ENCODE results near the gene AGFG2.

Gene AGFG2

DNA sequence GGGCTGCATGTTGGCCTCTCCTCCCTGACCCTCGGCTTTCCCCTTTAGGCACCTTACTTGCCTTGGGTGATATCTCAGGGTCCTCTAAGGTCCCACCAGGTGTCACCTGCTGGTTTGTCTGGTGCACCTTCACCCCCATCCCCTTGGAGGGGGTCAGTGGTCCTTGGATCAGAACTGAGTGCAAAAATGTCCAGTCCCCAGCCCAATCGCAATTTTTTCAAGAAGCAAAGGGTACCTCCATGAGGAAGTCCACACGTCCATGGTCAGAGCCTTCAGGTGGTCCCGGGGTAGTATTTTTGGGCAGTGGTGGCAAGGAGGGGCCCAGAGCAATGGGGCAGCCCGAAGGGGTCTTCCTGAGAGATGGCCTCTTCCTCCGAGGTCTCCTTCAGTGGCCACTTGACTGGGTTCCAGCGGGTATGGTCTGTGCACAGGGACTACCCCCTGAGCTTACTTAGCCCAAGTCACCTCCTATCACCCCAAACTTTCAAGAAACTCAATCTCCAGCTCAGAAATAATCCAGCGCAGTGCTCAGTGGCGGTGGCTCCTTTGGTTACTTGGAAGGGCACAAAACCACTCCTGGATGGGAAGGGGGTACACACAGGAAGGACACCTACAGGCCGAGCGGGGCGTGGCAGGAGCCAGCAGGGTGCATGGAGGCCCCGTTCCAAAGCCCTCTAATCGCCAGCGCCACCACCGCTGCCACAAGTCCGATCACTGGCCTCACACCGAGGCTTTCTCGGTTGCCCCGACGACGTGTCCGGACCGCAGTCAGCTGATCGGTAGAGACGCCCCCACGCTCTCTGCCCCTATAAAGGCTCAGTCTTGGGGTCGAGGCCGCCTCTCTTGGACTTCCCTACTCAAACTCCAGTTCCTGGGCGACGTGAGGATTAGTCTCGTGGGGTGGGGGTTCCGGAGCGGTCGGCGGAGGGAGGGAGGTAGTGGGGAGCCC lies 30.2 kb downstream of the AGFG2 start:
- H3K4me3 ChIP-seq (ENCODE audit: low read depth, low read length) = peak overlapping the region; percentile 17

DNA sequence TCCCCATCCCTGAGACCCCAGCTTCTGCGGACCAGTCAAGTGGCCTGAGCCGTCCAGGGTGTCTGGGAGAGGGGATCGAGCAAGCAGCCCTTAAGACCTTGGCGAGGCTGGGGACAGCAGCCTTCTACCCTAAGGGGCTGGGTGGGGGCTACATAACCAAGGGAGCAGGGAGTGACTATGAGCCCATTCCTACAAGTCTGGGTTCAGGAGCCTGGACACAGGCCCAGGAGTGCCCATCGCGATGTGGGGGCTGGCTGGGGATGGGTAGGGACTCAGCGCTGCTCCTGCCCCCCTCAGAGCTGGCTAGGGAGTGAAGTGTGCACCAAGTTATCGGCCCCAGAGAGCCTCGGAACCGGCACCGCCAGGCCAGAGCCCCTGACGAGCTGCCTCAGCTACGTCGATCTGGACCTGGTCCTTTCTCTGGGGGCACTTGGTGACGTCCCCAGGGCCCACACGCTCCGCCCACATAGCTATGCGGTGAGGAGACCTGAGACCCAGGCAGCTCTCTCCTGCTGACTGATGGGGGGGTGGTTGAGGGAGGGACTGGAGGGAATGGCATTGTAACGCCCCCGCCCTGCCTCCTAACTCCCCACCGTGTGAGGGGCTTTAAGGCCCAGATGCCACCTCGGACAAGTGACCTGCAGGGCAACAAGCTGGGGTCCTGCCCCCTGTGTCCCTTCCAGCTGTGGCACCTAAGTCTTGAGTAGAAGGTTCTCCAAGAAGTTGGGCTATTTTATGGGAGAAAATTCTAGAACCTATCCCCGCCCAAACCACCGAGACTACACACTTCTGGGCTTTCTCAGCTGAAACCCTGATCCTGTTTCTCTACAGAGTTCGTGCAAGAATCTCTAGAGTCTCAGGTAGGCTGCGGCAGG lies 32.2 kb downstream of the AGFG2 start:
- no peak overlapping the region for H3K4me3 ChIP-seq (ENCODE audit: low read depth, low read length)

GRCh38 chr7:100571829-100572116 lies 32.8 kb downstream of the AGFG2 start:
- H3K4me3 ChIP-seq (ENCODE audit: low read depth, low read length) = no peak overlapping the region

GRCh38 chr7:100572281-100572948 lies 33.4 kb downstream of the AGFG2 start:
- H3K4me3 ChIP-seq (ENCODE audit: low read depth, low read length) = no peak overlapping the region

DNA sequence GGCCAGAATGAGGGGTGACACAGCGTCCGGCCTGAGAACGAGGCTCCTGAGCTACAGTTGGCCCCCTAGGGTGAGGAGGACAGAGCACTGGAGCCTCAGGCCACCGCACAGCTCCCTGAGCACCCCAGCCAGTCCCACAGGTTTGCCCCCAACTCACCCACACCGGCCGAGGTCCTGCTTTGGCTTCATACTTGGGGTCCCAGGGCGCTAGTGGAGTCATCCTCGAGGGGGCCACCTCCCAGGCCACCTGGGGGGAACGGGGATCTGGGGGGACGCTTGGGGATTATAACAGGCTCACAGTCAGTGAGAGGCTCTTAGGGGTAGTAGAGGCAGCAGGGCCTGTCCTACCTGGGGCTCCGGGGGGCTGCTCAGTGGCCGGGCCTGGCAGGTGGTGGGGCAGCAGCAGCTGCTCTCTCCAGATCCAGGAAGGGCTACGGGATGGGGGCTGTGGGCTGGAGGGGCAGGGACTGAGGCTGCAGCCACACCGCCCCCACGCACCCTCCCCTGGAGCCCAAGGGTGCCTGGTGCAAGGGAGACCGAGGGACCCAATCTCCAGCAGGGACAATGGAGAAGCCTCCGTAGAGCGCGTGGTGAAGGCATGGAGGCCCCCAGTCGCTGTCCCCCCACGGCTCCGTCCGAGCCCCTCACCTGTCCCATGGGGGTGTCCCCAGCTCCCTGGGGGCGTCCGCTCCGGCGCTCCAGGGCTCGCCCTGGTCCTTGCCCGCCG lies 34.1 kb downstream of the AGFG2 start:
- H3K4me3 ChIP-seq (ENCODE audit: low read depth, low read length) = no peak overlapping the region

DNA sequence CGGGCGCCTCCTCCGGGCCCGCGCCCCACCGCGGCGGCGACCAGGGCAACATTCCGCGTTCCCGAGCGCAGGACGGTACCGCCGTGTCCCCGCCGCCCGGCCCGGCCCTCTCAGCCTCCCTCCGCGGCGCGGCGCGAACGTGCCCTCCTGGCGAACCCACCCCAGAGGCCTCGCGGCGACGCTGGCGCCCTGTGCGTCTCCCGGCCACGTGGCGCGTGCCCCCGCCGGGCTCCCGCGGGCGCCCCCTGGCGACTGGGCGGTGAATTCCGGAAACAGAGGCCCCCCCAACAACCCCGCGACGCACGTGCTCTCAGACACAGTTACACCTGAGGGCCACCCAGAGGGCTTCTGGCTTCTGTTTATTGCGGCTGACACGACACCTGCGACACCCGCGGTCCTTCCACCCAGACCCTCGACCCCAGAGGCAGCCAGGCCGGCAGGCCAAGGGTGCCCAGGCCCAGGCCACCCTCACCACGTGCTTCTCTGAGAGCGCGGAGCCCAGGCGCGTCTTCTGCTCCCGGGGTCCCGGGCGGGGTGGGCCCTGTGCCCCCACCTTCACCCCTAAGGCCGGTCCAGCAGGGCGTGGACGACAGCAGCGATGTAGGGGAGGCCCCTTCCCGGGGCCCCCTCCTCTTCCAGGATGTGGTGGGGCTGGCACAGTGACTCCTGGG lies 34.8 kb downstream of the AGFG2 start, which contains the start of gene SAP25:
Gene SAP25 (minus strand): TSS at position 210 of the 671 bp plus-strand sequence. CDS start 158 bp downstream, at position 52.
- no peak within 1 kb of the TSS for H3K4me3 ChIP-seq (ENCODE audit: low read depth, low read length)

GRCh38 chr7:100574362-100575205 lies 35.6 kb downstream of the AGFG2 start:
- no peak overlapping the region for H3K4me3 ChIP-seq (ENCODE audit: low read depth, low read length)

- H3K4me3 ChIP-seq (ENCODE audit: low read depth, low read length) = no peak overlapping the region
Observed at GRCh38 chr7:100575206-100575631, 36.2 kb downstream of the AGFG2 start.

- no peak overlapping the region for H3K4me3 ChIP-seq (ENCODE audit: low read depth, low read length)
Observed at GRCh38 chr7:100575746-100576383, 36.9 kb downstream of the AGFG2 start.

DNA sequence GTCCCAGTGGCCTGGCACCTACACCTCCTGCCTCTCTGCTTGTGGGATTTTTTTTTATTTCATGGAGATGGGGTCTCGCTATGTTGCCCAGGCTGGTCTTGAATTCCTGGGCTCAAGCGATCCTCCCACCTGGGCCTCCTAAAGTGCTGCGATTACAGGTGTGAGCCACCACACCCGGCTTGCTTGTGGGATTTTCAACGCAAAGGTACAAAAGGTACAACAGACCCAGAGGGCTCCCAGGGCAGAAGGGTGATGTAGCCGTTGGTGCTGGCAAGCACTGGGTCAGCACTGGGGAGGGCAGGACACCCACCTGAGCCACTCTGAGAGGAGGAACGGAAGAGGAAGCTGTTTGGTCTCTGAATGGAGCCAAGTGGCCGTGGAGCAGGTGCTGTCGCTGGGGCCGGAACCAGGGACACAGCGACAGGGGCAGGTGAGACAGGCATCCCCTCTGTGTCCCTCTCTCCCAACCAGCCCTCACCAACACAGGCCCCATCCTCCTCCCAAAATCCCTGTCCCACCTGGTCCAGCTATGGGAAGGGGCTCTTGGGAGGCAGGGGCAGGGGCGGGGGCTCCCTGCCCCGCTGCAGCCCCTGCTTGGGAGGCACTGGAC lies 37.5 kb downstream of the AGFG2 start:
- no peak overlapping the region for H3K4me3 ChIP-seq (ENCODE audit: low read depth, low read length)

- H3K4me3 ChIP-seq (ENCODE audit: low read depth, low read length) = no peak overlapping the region
Observed at GRCh38 chr7:100577103-100577502, 38.1 kb downstream of the AGFG2 start.

DNA sequence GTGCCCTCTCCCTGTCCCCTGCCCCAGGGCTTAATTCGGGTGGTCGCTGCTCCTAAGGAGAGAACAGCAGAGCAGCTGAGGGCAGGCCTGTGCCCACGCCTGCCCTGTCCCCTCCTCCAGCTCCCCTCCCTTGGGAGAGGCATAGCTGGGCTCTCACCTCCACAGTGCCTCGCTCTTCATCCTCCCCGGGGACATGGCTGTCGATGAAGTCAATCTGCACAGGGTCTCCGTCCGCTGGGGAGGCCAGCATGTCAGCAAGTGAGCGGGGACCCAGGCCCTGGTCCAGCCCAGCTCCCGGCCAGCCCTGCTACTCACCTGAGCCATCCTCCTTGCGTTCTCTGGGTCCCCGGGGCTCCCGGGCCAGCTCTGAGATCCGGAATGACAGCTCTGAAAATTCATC lies 38.5 kb downstream of the AGFG2 start:
- no peak overlapping the region for H3K4me3 ChIP-seq (ENCODE audit: low read depth, low read length)

GRCh38 chr7:100578246-100579183 lies 39.5 kb downstream of the AGFG2 start:
- no peak overlapping the region for H3K4me3 ChIP-seq (ENCODE audit: low read depth, low read length)

GRCh38 chr7:100580466-100581283 lies 41.7 kb downstream of the AGFG2 start:
- no peak overlapping the region for H3K4me3 ChIP-seq (ENCODE audit: low read depth, low read length)

DNA sequence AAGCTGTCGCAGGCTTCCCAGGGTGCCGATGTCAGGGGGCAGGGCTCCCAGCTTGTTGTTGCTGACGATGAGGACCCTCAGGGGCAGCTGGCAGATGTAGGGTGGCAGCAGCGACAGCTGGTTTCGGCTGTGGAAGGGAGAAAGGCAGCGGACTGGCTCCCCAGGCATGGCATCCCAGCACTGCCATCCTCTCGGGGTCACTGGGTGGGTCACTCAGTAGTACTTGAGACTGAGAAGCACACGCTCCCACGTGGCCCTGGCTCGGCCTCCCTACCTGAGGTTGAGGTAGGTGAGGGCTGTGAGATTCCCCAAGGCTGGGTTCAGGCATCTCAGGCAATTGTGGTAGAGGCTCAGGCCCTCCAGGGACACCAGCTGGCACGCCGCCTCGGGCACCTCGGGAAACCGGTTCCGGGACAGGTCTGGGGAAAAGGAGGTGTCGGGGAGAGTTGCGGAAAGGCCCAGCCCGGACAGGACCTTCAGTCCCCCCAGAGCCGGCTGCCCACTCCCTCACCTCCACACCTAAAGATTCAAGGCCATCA lies 43.1 kb downstream of the AGFG2 start:
- H3K4me3 ChIP-seq (ENCODE audit: low read depth, low read length) = no peak overlapping the region

GRCh38 chr7:100582650-100583049 lies 43.6 kb downstream of the AGFG2 start:
- no peak overlapping the region for H3K4me3 ChIP-seq (ENCODE audit: low read depth, low read length)

Data from iPS-11a (cell line).